Embryonic facial prominence (tissue), 1 donor: ENCODE measurements around the gene PCDHGA7.
"Not testable (repeated sequence)": the region's sequence is repeated elsewhere in the genome, so short reads cannot be mapped to it uniquely, and the experiment has no call there.

Experiments used
- DNase-seq: peaks from one replicate; pipeline ENCODE4 v3.0.0-alpha.2; 2016; ENCODE audit errors: extremely low spot score

The PCDHGA7 gene

GRCh38 chr5:141398608-141399007 lies 16.1 kb downstream of the PCDHGA7 start:
- no peak for DNase-seq

- DNase-seq: no peak
These were observed 17.2 kb downstream of the PCDHGA7 start for GRCh38 chr5:141399555-141400258.

- DNase-seq: no peak
These were observed 20.2 kb downstream of the PCDHGA7 start, which contains the start of gene PCDHGA9 for GRCh38 chr5:141402553-141403243. Gene PCDHGA9 (plus strand): TSS chr5:141402778. CDS start chr5:141402953, 175 bp downstream.

- no peak for DNase-seq
These were observed 20.8 kb downstream of the PCDHGA7 start for GRCh38 chr5:141403387-141403786.

DNA sequence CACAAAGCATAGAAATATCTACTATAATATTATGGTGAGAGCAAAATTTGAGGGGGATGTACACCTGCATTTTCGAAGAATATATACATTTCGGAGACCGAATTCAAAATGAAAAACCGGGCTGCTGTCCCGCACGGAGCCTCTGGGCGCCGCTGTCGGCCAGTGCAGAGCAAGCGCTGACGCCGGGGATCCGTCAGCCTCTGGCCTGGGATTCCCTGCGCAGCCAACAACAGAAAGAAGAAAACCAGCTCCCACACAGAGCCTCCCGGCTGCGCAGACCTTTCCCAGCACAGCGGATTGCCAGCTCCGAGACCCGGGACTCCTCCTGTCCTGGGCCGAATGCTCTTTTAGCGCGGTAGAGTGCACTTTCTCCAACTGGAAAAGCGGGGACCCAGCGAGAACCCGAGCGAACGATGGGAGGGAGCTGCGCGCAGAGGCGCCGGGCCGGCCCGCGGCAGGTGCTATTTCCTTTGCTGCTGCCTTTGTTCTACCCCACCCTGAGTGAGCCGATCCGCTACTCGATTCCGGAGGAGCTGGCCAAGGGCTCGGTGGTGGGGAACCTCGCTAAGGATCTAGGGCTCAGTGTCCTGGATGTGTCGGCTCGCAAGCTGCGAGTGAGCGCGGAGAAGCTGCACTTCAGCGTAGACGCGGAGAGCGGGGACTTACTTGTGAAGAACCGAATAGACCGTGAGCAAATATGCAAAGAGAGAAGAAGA lies 25.4 kb downstream of the PCDHGA7 start, which contains the start of gene PCDHGB6:
TSS of gene PCDHGB6 (plus strand) at position 232 of the 716 bp plus-strand sequence. CDS start at position 414, 182 bp downstream.
- not testable (repeated sequence) for DNase-seq

DNA sequence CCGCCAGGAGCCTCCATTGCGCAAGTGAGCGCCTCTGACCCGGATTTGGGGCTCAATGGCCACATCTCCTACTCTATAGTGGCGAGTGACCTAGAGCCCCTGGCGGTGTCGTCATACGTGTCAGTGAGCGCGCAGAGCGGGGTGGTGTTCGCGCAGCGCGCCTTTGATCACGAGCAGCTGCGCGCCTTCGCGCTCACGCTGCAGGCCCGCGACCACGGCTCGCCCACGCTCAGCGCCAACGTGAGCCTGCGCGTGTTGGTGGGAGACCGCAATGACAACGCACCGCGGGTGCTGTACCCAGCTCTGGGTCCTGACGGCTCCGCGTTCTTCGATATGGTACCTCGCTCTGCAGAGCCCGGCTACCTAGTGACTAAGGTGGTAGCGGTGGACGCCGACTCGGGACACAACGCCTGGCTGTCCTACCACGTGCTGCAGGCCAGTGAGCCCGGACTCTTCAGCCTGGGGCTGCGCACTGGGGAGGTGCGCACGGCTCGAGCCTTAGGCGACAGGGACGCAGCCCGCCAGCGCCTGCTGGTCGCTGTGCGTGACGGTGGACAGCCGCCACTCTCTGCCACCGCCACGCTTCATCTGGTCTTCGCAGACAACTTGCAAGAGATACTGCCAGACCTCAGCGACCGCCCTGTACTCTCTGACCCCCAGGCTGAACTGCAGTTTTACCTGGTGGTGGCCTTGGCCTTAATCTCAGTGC lies 27.2 kb downstream of the PCDHGA7 start:
- DNase-seq: no peak

DNA sequence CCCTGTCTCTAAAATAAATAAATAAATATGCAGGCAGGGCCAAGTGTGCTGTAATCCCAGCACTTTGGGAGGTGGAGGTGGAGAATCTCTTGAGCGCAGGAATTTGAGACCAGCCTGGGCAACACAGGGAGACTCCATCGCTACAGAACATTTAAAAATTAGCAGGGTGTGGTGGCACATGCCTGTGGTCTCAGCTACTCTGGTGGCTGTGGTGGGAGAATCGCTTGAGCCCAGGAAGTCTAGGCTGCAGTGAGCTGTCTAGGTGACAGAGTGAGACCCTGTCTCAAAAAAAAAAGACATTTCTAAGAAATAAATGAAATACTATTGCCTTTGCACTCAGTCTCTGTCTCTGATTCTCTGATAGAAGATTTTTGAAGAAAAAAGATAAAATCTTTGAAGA lies 29.0 kb downstream of the PCDHGA7 start:
- no peak for DNase-seq

- DNase-seq: no peak
These were observed 30.5 kb downstream of the PCDHGA7 start, which contains the start of gene PCDHGA10 for GRCh38 chr5:141412854-141413539. Gene PCDHGA10 (plus strand): TSS chr5:141412987. CDS start chr5:141413176, 189 bp downstream.

- no peak for DNase-seq
These were observed 31.1 kb downstream of the PCDHGA7 start for GRCh38 chr5:141413540-141414069.

DNA sequence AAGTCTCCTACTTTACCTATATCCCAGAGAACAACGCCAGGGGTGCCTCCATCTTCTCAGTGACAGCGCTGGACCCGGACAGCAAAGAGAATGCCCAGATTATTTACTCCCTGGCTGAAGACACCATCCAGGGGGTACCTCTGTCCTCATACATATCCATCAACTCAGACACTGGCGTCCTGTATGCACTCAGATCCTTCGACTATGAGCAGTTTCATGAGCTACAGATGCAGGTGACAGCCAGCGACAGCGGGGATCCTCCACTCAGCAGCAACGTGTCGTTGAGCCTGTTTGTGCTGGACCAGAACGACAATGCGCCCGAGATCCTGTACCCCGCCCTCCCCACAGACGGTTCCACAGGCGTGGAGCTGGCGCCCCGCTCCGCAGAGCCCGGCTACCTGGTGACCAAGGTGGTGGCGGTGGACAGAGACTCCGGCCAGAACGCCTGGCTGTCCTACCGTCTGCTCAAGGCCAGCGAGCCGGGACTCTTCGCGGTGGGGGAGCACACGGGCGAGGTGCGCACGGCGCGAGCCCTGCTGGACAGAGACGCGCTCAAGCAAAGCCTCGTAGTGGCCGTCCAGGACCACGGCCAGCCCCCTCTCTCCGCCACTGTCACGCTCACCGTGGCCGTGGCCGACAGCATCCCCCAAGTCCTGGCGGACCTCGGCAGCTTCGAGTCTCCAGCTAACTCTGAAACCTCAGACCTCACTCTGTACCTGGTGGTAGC lies 32.2 kb downstream of the PCDHGA7 start:
- not testable (repeated sequence) for DNase-seq

DNA sequence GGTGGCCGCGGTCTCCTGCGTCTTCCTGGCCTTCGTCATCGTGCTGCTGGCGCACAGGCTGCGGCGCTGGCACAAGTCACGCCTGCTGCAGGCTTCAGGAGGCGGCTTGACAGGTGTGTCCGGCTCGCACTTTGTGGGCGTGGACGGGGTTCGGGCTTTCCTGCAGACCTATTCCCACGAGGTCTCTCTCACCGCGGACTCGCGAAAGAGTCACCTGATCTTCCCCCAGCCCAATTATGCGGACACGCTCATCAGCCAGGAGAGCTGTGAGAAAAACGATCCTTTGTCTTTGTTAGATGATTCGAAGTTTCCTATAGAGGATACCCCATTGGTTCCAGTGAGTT lies 32.7 kb downstream of the PCDHGA7 start:
- DNase-seq: not testable (repeated sequence)

DNA sequence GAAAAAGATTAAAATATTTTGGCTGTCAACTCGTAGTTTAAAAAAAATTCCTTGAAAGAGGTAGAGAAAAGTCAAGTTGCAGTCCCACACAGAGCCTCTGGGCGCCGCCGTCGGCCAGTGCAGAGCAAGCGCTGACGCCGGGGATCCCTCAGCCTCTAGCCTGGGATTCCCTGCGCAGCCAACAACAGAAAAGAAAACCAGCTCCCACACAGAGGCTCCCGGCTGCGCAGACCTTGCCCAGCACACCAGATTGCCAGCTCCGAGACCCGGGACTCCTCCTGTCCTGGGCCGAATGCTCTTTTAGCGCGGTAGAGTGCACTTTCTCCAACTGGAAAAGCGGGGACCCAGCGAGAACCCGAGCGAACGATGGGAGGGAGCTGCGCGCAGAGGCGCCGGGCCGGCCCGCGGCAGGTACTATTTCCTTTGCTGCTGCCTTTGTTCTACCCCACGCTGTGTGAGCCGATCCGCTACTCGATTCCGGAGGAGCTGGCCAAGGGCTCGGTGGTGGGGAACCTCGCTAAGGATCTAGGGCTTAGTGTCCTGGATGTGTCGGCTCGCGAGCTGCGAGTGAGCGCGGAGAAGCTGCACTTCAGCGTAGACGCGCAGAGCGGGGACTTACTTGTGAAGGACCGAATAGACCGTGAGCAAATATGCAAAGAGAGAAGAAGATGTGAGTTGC lies 35.1 kb downstream of the PCDHGA7 start, which contains the start of gene PCDHGB7:
TSS of gene PCDHGB7 (plus strand) at position 184 of the 679 bp plus-strand sequence. CDS start at position 367, 183 bp downstream.
- DNase-seq: not testable (repeated sequence)

DNA sequence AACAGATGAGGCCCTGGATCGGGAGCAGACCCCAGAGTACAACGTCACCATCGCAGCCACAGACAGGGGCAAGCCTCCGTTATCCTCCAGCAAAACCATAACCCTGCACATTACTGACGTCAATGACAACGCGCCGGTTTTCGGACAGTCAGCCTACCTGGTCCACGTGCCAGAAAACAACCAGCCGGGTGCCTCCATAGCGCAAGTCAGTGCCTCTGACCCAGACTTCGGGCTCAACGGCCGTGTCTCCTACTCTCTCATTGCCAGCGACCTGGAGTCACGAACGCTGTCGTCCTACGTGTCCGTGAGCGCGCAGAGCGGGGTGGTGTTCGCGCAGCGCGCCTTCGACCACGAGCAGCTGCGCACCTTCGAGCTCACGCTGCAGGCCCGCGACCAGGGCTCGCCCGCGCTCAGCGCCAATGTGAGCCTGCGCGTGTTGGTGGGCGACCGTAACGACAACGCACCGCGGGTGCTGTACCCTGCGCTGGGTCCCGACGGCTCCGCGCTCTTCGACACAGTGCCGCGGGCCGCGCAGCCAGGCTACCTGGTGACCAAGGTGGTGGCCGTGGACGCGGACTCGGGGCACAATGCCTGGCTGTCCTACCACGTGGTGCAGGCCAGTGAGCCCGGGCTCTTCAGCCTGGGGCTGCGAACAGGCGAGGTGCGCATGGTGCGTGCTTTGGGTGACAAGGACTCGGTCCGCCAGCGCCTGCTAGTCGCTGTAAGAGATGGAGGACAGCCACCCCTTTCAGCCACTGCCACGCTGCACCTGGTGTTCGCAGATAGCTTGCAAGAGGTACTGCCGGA lies 36.7 kb downstream of the PCDHGA7 start:
- no peak for DNase-seq

GRCh38 chr5:141420855-141421488 lies 38.4 kb downstream of the PCDHGA7 start, which contains the start of gene PCDHGA11:
Gene PCDHGA11 (plus strand): TSS chr5:141421051. CDS start chr5:141421228, 177 bp downstream.
- no peak for DNase-seq

GRCh38 chr5:141421489-141421855 lies 38.9 kb downstream of the PCDHGA7 start:
- DNase-seq: no peak

DNA sequence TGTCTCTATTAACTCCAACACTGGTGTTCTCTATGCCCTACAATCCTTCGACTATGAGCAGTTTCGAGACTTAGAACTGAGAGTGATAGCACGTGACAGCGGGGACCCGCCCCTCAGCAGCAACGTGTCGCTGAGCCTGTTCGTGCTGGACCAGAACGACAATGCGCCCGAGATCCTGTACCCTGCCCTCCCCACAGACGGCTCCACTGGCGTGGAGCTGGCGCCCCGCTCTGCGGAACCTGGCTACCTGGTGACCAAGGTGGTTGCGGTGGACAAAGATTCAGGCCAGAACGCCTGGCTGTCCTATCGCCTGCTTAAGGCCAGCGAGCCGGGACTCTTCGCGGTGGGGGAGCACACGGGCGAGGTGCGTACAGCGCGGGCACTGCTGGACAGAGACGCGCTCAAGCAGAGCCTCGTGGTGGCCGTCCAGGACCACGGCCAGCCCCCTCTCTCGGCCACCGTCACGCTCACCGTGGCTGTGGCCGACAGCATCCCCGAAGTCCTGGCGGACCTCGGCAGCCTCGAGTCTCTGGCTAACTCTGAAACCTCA lies 40.3 kb downstream of the PCDHGA7 start:
- no peak for DNase-seq

DNA sequence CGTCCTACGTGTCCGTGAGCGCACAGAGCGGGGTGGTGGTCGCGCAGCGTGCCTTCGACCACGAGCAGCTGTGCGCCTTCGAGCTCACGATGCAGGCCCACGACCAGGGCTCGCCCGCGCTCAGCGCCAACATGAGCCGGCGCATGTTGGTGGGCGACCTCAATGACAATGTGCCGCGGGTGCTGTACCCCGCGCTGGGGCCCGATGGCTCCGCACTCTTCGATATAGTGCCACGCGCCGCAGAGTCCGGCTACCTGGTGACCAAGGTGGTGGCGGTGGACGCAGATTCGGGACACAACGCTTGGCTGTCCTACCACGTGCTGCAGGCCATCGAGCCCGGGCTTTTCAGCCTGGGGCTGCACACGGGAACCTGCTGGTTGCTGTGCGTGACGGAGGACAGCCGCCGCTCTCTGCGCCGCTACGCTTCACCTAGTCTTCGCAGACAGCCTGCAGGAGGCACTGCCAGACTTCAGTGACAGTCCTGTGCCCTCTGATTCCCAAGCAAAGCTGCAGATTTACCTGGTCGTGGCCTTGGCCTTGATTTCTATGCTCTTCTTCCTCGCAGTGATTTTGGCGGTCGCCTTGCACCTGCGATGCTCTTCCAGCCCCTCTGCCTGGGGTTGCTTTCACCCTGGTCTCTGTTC lies 45.4 kb downstream of the PCDHGA7 start:
- no peak for DNase-seq
